ENCODE measurements around the gene ABCC1.
"Not testable (repeated sequence)": the region's sequence is repeated elsewhere in the genome, so short reads cannot be mapped to it uniquely, and the experiment has no call there.

ABCC1 gene

GRCh38 chr16:16140537-16140936, 191.1 kb downstream of the ABCC1 start:
- DNase-seq (ENCODE audit: low read depth in 2 of 2) = no peak

- no peak for DNase-seq (ENCODE audit: low read depth in 2 of 2)
These were observed 191.7 kb downstream of the ABCC1 start for GRCh38 chr16:16141141-16141540.

GRCh38 chr16:16141784-16142396, 192.5 kb downstream of the ABCC1 start:
- no peak for DNase-seq (ENCODE audit: low read depth in 2 of 2)

GRCh38 chr16:16143038-16143763, 193.8 kb downstream of the ABCC1 start:
- no peak for DNase-seq (ENCODE audit: low read depth in 2 of 2)

GRCh38 chr16:16143931-16144330, 194.5 kb downstream of the ABCC1 start:
- no peak for DNase-seq (ENCODE audit: low read depth in 2 of 2)

- no peak for DNase-seq (ENCODE audit: low read depth in 2 of 2)
These were observed 195.0 kb downstream of the ABCC1 start for GRCh38 chr16:16144416-16144815.

GRCh38 chr16:16145286-16145685, 195.9 kb downstream of the ABCC1 start:
- DNase-seq (ENCODE audit: low read depth in 2 of 2) = no peak

- DNase-seq (ENCODE audit: low read depth in 2 of 2) = no peak
These were observed 197.2 kb downstream of the ABCC1 start for GRCh38 chr16:16146380-16147315.

- DNase-seq (ENCODE audit: low read depth in 2 of 2) = no peak
These were observed 198.0 kb downstream of the ABCC1 start for GRCh38 chr16:16147316-16147999.

- not testable (repeated sequence) for DNase-seq (ENCODE audit: low read depth in 2 of 2)
These were observed 198.7 kb downstream of the ABCC1 start for GRCh38 chr16:16148000-16148599.

- DNase-seq (ENCODE audit: low read depth in 2 of 2) = no peak
These were observed 199.3 kb downstream of the ABCC1 start for GRCh38 chr16:16148755-16149154.

GRCh38 chr16:16149710-16150116, 200.3 kb downstream of the ABCC1 start:
- no peak for DNase-seq (ENCODE audit: low read depth in 2 of 2)

GRCh38 chr16:16150117-16150877, 200.9 kb downstream of the ABCC1 start:
- DNase-seq (ENCODE audit: low read depth in 2 of 2) = no peak

GRCh38 chr16:16150878-16151152, 201.4 kb downstream of the ABCC1 start:
- DNase-seq (ENCODE audit: low read depth in 2 of 2) = no peak

GRCh38 chr16:16151315-16151714, 201.9 kb downstream of the ABCC1 start:
- no peak for DNase-seq (ENCODE audit: low read depth in 2 of 2)

- DNase-seq (ENCODE audit: low read depth in 2 of 2) = not testable (repeated sequence)
These were observed 203.6 kb downstream of the ABCC1 start for GRCh38 chr16:16153000-16153399.

GRCh38 chr16:16154281-16154951, 205.0 kb downstream of the ABCC1 start:
- DNase-seq (ENCODE audit: low read depth in 2 of 2) = no peak

- no peak for DNase-seq (ENCODE audit: low read depth in 2 of 2)
These were observed 205.8 kb downstream of the ABCC1 start for GRCh38 chr16:16155234-16155633.

- DNase-seq (ENCODE audit: low read depth in 2 of 2) = no peak
These were observed 207.8 kb downstream of the ABCC1 start for GRCh38 chr16:16157166-16157565.

GRCh38 chr16:16158082-16158658, 208.8 kb downstream of the ABCC1 start:
- no peak for DNase-seq (ENCODE audit: low read depth in 2 of 2)

All from stimulated activated CD8-positive, alpha-beta memory T cell treated with anti-CD3 and anti-CD28 coated beads, Interleukin-15, amount 100 ng/mL, for 4 hours (primary cell).